Smooth muscle cell (in vitro differentiated cells): ENCODE measurements around the gene ADGRG6. TPM values are rescaled to one million over a fixed set of nuclear protein-coding genes. Genes with fewer than 3 reads are reported as not detected.
A peak's percentile ranks its signal among the peaks of the same experiment; 100 is the strongest.

Experiments used
- DNase-seq: peaks from one replicate; lab custom pipeline; 2025; ENCODE audit not compliant: unreplicated experiment; lab: John Stamatoyannopoulos, UW
- H2AFZ ChIP-seq: fragments of 200-600 bp; sonication (generic); 2 replicates; pipeline ENCODE4 v1.6.0; 2016; ENCODE audit warnings: antibody characterized with exemption, low read depth, mild to moderate bottlenecking
- H3F3A ChIP-seq: fragments of 200-600 bp; sonication (generic); 2 replicates; pipeline ENCODE4 v1.6.0; 2017; ENCODE audit warnings: antibody characterized with exemption, low read depth
- H3K27ac ChIP-seq: fragments of 200-600 bp; sonication (generic); 2 replicates; pipeline ENCODE4 v1.5.1; 2016; ENCODE audit warnings: low read depth, mild to moderate bottlenecking
- H3K27me3 ChIP-seq: fragments of 200-600 bp; sonication (generic); 2 replicates; pipeline ENCODE4 v1.6.1; 2016; ENCODE audit warnings: low read depth, mild to moderate bottlenecking
- H3K36me3 ChIP-seq: fragments of 200-600 bp; sonication (generic); 2 replicates; pipeline ENCODE4 v1.5.1; 2016; ENCODE audit warnings: low read depth
- H3K4me1 ChIP-seq: fragments of 200-600 bp; sonication (generic); 2 replicates; pipeline ENCODE4 v1.5.1; 2016; ENCODE audit warnings: low read depth
- H3K4me2 ChIP-seq: fragments of 200-600 bp; sonication (generic); 2 replicates; pipeline ENCODE4 v1.6.0; 2016; ENCODE audit warnings: mild to moderate bottlenecking
- H3K4me3 ChIP-seq: fragments of 200-600 bp; sonication (generic); 2 replicates; pipeline ENCODE4 v1.5.1; 2016; ENCODE audit warnings: mild to moderate bottlenecking
- H3K79me2 ChIP-seq: fragments of 200-600 bp; sonication (generic); 2 replicates; pipeline ENCODE4 v1.6.0; 2016; ENCODE audit warnings: low read depth, mild to moderate bottlenecking
- H3K9ac ChIP-seq: fragments of 200-600 bp; sonication (generic); 2 replicates; pipeline ENCODE4 v1.6.0; 2016; ENCODE audit warnings: low read depth
- H3K9me3 ChIP-seq: fragments of 200-600 bp; sonication (generic); replicated peaks from 2 replicates; pipeline ENCODE4 v1.5.1; 2016; ENCODE audit warnings: low read depth
- H4K20me1 ChIP-seq: fragments of 200-600 bp; sonication (generic); 2 replicates; pipeline ENCODE4 v1.6.0; 2016; ENCODE audit warnings: low read depth
- WGBS: methylation state at CpG from one replicate; pipeline ENCODE4 v1.1.7; 2016; ENCODE audit warnings: low lambda C conversion rate; 5-methylcytosine and 5-hydroxymethylcytosine counted together
- polyA plus RNA-seq: library from polyadenylated mRNA; unstranded; fragments of >200 nt; fragmentation: Nextera tagmentation; extraction: Ambion mirVana; gene quantifications from 2 replicates; pipeline ENCODE4 v1.2.1, GENCODE V29; 2016
- total RNA-seq: library from RNA; depleted of rRNA; stranded (reverse); fragments of >200 nt; gene quantifications from 2 replicates; pipeline ENCODE4 v1.2.3, GENCODE V29; 2014
- TF ChIP-seq, protein P1 (sequence below): fragments of 200-600 bp; sonication (generic); IDR thresholded peaks from 2 replicates; pipeline ENCODE4 v1.5.1; 2017; ENCODE audit warnings: borderline replicate concordance, mild to moderate bottlenecking, antibody characterized with exemption; ENCODE audit not compliant: insufficient read depth, poor library complexity, severe bottlenecking

Gene ADGRG6
- total and polyA plus RNA-seq, 2 experiments from 2014 or later, result 0.77 to 14.2 TPM

DNA sequence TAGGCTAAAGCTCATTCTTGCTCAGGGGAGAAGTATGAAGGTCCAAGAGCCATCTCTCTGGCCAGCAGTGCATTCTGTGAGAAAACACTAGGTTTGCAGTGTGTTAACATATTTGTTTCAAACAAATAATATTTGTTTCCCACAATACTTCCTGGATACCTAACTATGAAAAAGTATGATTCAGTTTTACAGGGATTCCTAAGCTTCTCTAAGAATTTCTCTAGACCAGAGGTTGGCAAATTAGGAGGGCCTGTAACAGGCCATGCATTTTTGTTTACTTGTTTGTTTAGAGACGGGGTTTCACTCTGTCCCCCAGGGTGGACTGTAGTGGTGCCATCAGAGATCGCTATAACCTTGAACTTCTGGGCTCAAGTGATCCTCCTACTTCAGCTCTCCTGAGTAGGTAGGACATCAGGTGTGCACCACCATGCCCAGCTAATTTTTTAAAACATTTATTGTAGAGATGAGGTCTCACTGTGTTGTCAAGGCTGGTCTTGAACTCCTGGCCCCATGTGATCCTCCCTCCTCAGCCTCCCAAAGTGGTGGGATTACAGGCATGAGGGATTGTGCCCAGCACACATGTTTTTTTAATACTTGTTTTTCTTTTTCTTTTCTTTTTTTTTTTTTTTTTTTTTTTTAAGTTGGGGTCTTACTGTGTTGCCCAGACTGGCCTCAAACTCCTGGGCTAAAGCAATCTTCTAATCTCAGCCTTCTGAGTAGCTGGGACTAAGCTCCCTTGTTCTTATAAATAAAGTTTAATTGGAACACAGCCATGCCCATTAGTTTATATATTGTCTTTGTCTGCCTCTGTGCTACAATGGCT is 71.7 kb downstream of the ADGRG6 start:
- Histone ChIP-seq H3K27ac (peak overlapping the region; percentile 89), H3K4me1 (peaks cover 40% of the 10 kb centered on the region), H3K36me3 (no peaks in the 10 kb centered on the region), H3K9ac (no peak overlapping the region), H3F3A (peaks cover 16% of the 10 kb centered on the region), H3K9me3 (no peaks in the 10 kb centered on the region), H2AFZ (peak overlapping the region; percentile 35), H4K20me1 (no peaks in the 10 kb centered on the region), H3K4me3 (no peak overlapping the region), H3K79me2 (no peaks in the 10 kb centered on the region), H3K4me2 (no peak overlapping the region), H3K27me3 (no peaks in the 10 kb centered on the region)
- DNase-seq, result no peak
- 78% methylated on average over 2 of the region's 2 CpGs for WGBS
- TF ChIP-seq, protein P1, sequence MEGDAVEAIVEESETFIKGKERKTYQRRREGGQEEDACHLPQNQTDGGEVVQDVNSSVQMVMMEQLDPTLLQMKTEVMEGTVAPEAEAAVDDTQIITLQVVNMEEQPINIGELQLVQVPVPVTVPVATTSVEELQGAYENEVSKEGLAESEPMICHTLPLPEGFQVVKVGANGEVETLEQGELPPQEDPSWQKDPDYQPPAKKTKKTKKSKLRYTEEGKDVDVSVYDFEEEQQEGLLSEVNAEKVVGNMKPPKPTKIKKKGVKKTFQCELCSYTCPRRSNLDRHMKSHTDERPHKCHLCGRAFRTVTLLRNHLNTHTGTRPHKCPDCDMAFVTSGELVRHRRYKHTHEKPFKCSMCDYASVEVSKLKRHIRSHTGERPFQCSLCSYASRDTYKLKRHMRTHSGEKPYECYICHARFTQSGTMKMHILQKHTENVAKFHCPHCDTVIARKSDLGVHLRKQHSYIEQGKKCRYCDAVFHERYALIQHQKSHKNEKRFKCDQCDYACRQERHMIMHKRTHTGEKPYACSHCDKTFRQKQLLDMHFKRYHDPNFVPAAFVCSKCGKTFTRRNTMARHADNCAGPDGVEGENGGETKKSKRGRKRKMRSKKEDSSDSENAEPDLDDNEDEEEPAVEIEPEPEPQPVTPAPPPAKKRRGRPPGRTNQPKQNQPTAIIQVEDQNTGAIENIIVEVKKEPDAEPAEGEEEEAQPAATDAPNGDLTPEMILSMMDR, result no peak

DNA sequence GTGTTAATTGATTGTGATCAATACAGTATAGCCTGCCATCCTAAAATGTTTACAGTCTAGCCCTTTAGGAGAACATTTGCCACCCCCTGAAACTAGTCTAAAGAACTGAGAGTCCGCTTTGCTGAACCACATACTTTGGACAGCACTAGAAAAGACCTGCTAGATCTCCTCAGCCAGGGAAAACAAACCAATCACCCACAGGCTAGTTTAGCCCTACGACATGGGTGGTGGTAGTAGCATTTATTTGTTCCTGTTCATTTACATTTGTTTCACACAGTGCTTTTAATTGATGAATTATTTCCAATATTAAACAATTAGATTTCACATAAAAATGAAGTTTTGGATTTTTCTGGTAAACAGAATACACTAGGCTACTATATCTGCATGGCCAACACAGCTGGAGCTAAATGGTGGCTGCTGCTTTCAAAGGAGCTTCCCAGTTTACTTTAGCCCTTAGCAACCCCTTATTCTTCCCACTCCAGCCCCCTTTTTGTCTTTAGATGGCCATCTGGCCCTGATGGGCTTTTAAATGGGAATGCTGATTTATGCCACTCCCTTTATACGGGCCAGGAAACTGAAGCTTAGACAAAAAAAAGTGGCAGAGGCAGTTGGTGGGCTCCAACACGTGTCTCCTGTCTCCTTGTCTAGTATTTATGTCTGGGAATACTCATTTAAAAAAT is 72.4 kb downstream of the ADGRG6 start:
- Histone ChIP-seq H3K27me3 (no peaks in the 10 kb centered on the region), H2AFZ (no peak overlapping the region), H3K9me3 (no peaks in the 10 kb centered on the region), H3K79me2 (no peaks in the 10 kb centered on the region), H3K4me1 (peaks cover 40% of the 10 kb centered on the region), H4K20me1 (no peaks in the 10 kb centered on the region), H3K4me3 (no peak overlapping the region), H3K36me3 (no peaks in the 10 kb centered on the region), H3K9ac (no peak overlapping the region), H3K4me2 (no peak overlapping the region), H3F3A (peaks cover 16% of the 10 kb centered on the region), H3K27ac (peak overlapping the region; percentile 89)
- WGBS, result 51% methylated on average over 4 of the region's 4 CpGs
- TF ChIP-seq, protein P1, result no peak
- DNase-seq, result no peak

DNA sequence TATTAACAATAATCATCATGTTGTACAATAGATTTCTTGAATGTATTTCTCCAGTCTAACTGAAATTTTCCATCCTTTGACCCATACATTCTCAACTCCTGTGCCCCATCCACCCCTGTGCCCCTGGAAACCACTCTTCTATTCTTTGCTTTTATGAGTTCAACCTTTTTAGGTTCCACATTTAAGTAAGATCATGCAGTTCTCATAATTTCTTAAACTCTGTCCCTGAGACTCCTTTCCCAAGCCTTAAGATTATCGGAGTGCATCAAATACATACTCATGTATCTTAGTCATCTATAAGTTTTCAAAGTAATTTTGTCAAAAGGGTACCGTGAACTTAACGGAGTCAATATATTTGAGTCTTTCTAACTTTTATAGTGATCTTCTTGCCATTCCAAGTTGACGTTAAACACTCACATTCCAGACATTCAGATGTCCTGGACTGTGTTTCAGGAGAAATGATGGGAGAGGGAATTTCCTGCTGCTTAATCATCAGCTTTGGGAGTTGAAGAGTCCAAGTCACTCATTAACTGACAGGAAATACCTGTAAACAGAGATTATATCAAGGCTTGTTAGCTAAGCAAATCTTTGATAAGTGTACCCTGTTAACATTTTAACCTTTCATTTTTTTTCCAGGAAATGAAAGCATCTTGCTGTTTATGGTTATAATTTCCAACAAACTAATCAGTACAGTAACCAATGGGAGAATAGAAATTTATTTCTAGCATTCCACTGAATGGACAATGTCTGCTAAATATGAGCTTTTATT is 73.3 kb downstream of the ADGRG6 start:
- Histone ChIP-seq H3F3A (peaks cover 16% of the 10 kb centered on the region), H2AFZ (no peak overlapping the region), H3K79me2 (no peaks in the 10 kb centered on the region), H3K9me3 (no peaks in the 10 kb centered on the region), H3K4me3 (peak overlapping the region; percentile 2), H4K20me1 (no peaks in the 10 kb centered on the region), H3K27me3 (no peaks in the 10 kb centered on the region), H3K4me2 (peak overlapping the region; percentile 76), H3K9ac (peak overlapping the region; percentile 7), H3K4me1 (peaks cover 40% of the 10 kb centered on the region), H3K36me3 (no peaks in the 10 kb centered on the region), H3K27ac (peak overlapping the region; percentile 89)
- TF ChIP-seq, protein P1, result no peak
- WGBS, result 5% methylated on average over 4 of the region's 4 CpGs
- no peak for DNase-seq
